Measurements from ENCODE around the gene CNFN.
"Not testable (repeated sequence)": the region's sequence is repeated elsewhere in the genome, so short reads cannot be mapped to it uniquely, and the experiment has no call there.

The CNFN gene

DNA sequence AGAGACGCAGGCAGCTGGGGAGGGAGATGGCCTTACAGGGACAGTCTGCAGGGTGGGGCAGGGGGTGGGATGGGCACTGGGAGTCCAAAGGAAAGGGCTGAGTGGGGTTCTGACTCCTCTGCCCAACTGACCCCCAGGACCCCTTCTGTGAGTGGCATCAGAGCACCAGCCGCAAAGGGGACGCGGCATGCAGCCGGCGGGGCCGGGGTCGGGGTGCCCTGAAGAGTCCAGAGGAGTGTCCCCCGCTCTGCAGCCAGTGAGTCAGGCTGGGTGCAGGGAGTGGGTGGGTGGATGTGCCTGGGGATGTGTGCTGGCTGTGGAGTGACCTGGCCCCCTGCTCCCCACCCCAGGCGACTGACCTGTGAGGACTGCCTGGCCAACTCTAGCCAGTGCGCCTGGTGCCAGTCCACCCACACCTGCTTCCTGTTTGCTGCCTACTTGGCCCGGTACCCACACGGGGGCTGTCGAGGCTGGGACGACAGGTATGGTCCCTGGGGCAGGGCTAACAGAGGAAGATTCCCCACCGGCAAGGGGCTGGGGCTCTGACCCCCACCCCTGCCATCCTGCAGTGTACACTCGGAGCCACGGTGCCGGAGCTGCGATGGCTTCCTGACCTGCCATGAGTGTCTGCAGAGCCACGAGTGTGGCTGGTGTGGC, 38.9 kb downstream of the CNFN start:
- no peak for DNase-seq (ENCODE audit: low read depth in 2 of 3, low spot score in 1 of 3)

DNA sequence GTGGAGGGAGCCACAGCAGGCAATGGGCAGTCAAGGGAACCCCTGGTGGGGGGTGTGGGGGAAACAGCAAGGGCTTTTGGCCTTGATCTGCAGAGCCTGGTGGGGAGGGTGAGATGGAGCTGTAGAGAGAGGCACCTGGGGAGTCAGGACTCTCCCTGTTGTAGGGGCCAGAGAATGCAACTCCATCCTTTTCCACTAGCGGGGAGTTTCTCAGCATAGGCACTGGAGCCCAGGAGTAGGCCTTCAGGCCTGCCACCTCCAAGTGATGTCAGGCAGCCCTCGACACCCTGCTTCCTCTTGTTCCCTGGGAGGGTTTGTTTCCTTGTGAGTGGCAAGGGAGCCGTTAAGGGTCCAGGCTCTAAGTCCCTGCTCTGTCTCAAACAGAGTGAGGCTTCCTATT, 39.7 kb downstream of the CNFN start:
- no peak for DNase-seq (ENCODE audit: low read depth in 2 of 3, low spot score in 1 of 3)

DNA sequence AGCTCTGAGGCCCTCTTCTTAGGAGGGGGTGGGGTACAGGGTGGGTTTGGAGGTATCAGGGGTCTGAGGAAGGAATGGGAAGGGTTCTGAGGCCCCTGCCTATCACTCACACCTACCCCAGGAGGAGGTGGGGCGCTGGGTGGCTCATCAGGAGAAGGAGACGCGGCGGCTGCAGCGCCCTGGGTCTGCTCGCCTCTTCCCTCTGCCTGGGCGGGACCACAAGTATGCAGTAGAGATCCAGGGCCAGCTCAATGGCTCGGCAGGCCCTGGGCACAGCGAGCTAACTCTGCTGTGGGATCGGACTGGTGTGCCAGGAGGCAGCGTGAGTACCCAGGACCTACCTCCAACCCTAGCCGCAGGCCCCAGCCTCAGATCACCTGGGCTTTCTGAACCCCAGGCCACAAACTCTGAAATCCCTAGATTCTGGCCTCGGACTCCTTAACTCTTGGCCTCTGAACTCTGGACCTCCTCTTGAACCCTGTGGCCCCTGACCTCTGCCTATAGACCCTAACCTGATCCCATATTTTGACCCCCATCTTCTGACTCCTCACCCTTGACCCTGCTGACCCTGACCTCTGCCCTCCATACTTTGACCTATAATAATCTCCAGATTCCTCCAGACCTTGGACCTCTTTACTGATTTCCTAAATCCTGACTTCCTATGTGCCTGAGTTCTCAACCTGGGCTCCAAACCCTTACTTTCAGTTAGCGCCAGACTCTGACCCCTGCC, 40.6 kb downstream of the CNFN start:
- no peak for DNase-seq (ENCODE audit: low read depth in 2 of 3, low spot score in 1 of 3)

DNA sequence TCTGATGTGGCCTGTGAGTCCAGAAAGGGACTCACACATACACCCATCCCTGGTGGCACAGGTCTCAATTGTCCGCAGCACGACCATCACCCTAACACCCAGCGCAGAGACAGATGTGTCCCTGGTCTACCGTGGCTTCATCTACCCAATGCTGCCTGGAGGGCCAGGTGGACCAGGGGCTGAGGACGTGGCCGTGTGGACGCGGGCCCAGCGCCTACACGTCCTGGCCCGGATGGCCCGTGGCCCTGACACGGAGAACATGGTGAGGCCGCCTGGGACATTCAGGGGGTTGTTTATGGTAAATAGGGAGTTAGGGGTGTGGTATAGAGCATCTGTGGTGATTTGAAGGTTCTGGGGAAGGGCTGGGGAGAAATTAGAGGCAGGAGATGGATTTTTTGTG, 41.9 kb downstream of the CNFN start:
- no peak for DNase-seq (ENCODE audit: low read depth in 2 of 3, low spot score in 1 of 3)

DNA sequence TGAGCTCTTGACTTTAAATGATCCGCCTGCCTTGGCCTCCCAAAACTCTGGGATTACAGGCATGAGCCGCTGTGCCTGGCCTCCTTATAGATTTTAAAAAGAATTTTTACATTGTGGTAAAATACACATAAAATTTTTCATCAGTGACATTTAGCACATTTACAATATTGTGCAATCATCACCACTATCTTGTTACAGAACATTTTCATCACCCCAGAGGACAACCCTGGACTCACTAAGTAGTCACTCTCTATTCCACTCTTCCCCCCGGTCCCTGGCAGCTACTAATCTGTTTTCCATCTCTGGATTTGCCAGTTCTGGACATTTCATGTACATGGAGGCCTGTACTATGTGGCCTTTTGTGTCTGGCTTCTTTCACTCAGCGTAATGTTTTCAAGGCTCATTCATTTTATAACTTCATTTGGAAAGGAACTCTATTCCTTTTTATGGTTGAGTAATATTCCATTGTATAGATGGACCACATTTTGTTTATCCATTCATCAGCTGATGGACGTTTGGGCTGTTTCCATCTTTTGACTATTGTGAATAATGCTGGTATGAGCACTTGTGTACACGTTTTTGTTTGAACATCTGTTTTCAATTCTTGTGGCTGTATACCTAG, 44.8 kb downstream of the CNFN start:
- no peak for DNase-seq (ENCODE audit: low read depth in 2 of 3, low spot score in 1 of 3)

DNA sequence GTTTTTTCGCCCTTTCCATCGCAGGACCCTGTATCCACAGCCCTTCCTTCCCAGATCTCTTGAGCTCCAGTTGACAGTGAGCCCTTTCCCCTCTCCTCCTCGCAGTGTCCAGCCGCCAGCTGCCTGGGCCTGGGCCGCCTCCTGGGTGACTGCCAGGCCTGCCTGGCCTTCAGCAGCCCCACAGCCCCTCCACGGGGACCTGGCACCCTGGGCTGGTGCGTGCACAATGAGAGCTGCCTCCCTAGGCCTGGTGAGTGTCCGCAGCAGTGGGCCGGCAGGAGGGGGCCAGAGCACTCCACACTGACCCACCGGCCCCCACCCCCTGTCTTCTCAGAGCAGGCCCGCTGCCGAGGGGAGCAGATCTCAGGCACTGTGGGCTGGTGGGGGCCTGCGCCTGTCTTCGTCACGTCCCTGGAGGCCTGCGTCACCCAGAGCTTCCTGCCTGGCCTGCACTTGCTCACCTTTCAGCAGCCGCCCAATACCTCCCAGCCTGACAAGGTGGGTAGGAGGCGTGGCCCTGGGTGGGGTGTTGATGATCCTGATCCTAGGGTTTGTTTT, 45.7 kb downstream of the CNFN start:
- DNase-seq (ENCODE audit: low read depth in 2 of 3, low spot score in 1 of 3) = no peak

DNA sequence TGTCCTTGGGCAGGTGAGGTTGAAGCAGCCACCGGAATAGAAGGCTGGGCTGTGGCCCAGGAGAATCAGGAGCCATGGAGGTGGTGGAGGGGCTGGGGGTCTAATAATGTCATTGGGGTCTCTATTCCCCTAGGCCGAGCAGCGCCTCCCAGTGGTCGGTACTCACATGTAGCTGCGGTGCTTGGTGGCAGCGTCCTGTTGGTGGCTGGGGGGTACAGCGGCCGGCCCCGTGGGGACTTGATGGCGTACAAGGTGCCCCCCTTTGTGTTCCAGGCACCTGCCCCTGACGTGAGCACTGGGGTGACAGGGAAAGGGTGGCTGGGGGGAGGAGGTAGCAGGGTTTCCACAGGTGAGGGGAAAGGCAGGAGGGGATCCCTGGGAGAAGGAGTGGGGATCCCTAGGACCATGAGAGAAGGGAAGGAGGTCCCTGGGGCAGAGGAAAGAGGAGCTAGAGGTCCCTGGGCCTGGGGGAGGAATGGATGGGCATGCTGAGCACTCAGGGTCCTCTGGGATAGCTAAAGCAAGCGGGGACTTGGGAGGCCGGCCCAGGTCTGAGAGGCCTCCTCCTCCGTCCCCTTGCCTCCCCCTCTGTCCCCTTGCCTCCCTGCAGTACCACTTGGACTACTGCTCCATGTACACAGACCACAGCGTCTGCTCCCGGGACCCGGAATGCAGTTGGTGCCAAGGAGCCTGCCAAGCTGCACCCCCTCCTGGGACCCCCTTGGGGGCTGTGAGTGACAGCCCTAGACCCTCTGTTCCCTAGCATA, 46.6 kb downstream of the CNFN start:
- DNase-seq (ENCODE audit: low read depth in 2 of 3, low spot score in 1 of 3) = no peak

DNA sequence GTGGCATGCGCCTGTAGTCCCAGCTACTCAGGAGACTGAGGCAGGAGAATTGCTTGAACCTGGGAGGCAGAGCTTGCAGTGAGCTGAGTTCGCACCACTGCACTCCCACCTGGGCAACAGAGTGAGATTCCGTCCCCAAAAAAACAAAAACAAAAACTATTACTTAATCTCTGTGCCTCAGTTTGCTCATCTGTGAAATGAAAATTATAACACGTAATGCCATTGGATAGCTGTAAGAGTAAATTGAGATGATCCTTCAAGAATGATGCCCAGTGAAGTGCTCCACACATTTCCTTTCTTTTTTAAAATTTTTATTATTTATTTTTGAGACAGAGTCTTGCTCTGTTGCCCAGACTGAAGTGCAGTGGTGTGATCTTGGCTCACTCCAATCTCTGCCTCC, 50.2 kb downstream of the CNFN start:
- not testable (repeated sequence) for DNase-seq (ENCODE audit: low read depth in 2 of 3, low spot score in 1 of 3)

DNA sequence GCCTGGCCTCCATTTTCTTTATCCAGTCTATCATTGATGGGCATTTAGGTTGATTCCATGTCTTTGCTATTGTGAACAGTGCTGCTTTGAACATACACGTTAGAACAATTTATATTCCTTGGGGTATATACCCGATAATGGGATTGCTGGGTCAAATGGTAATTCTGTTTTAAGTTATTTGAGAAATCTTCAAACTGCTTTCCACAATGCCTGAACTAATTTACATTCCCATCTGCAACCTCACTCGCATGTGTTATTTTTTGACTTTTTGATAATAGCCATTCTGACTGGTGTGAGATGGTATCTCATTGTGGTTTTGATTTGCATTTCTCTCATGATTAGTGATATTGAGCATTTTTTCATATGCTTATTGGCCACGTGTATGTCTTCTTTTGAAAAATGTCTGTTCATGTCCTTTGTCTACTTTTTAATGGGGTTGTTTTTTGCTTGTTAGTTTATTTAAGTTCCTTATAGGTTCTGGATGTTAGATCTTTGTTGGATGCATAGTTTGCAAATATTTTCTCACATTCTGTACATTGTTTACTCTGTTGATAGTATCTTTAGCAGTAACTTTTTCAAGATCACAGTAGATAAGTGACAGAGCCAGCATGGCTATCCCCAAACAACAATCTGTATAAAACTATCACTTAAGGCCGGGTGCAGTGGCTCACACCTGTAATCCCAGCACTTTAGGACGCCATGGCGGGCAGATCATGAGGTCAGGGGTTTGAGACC, 50.8 kb downstream of the CNFN start:
- not testable (repeated sequence) for DNase-seq (ENCODE audit: low read depth in 2 of 3, low spot score in 1 of 3)

Measured in stimulated activated CD4-positive, alpha-beta T cell treated with anti-CD3 and anti-CD28 coated beads, Interleukin-12 subunit alpha, Interleukin-12 subunit beta, amount 100 ng/mL, for 48 hours (primary cell).